WTC11 (cell line): ENCODE results near the gene C2orf76. TPM values are rescaled to one million over a fixed set of nuclear protein-coding genes. Genes with fewer than 3 reads are reported as not detected.

Experiments used
- ATAC-seq: fragments of 200-7000 bp; cut with Tn5 transposase; 2 replicates; pipeline ENCODE4 v1.10.0; 2021; ENCODE audit warnings: mild to moderate bottlenecking, moderate library complexity
- CTCF ChIA-PET: fragments of 300-600 bp; sonication (Branson Sonifier 250); formaldehyde crosslinking; loops from one replicate; lab custom pipeline; 2021; ENCODE audit warnings: antibody characterized with exemption; lab: Charles Lee
- POLR2A ChIA-PET: fragments of 350-600 bp; sonication (Branson Sonifier 250); formaldehyde crosslinking; loops from one replicate; lab custom pipeline; 2021; ENCODE audit warnings: antibody characterized with exemption; lab: Charles Lee
- DNase-seq: peaks from one replicate; pipeline ENCODE4 v3.0.0; 2021; ENCODE audit warnings: low spot score
- H3K27ac Mint-ChIP-seq: 2 replicates; pipeline ENCODE4 v1.8.0; 2021; ENCODE audit warnings: mixed read lengths
- H3K27me3 Mint-ChIP-seq: 2 replicates; pipeline ENCODE4 v1.8.0; 2021; ENCODE audit warnings: low read depth, mild to moderate bottlenecking, moderate library complexity, mixed read lengths
- H3K36me3 Mint-ChIP-seq: 2 replicates; pipeline ENCODE4 v1.8.0; 2021; ENCODE audit warnings: mixed read lengths
- H3K4me1 Mint-ChIP-seq: 2 replicates; pipeline ENCODE4 v1.8.0; 2022; ENCODE audit warnings: mixed read lengths
- H3K4me3 Mint-ChIP-seq: 2 replicates; pipeline ENCODE4 v1.8.0; 2021; ENCODE audit warnings: mild to moderate bottlenecking, moderate library complexity, mixed read lengths
- H3K9me3 Mint-ChIP-seq: 2 replicates; pipeline ENCODE4 v1.8.0; 2021; ENCODE audit warnings: mixed read lengths
- ATF1 ChIP-seq: sonication (generic); formaldehyde crosslinking; IDR thresholded peaks from 2 replicates; pipeline ENCODE4 v1.8.1; 2023; ENCODE audit warnings: mild to moderate bottlenecking, moderate library complexity, missing genetic modification reagents
- CBFB ChIP-seq: sonication (generic); formaldehyde crosslinking; IDR thresholded peaks from 2 replicates; pipeline ENCODE4 v1.8.1; 2022; ENCODE audit warnings: mild to moderate bottlenecking, low read depth, missing genetic modification reagents
- GRHL2 ChIP-seq: fragments of 250-450 bp; sonication (Bioruptor Pico); IDR thresholded peaks from 2 replicates; pipeline ENCODE4 v1.8.0; 2022; ENCODE audit warnings: mild to moderate bottlenecking, moderate library complexity; ENCODE audit not compliant: insufficient replicate concordance, severe bottlenecking
- NFATC4 ChIP-seq: fragments of 250-450 bp; sonication (Bioruptor Pico); IDR thresholded peaks from 2 replicates; pipeline ENCODE4 v1.9.0; 2021; ENCODE audit warnings: mild to moderate bottlenecking
- NFE2L1 ChIP-seq: sonication (generic); formaldehyde crosslinking; IDR thresholded peaks from 2 replicates; pipeline ENCODE4 v1.8.1; 2023; ENCODE audit warnings: missing genetic modification reagents
- NR3C1 ChIP-seq: sonication (generic); formaldehyde crosslinking; conservative IDR thresholded peaks from 2 replicates; pipeline ENCODE4 v1.8.1; 2023; ENCODE audit warnings: low read depth, mild to moderate bottlenecking, missing genetic modification reagents
- PRRX2 ChIP-seq: fragments of 250-450 bp; sonication (Bioruptor Pico); IDR thresholded peaks from 2 replicates; pipeline ENCODE4 v1.8.0; 2021; ENCODE audit warnings: mild to moderate bottlenecking
- SP1 ChIP-seq: sonication (generic); formaldehyde crosslinking; conservative IDR thresholded peaks from 2 replicates; pipeline ENCODE4 v1.8.1; 2022; ENCODE audit warnings: missing genetic modification reagents
- TCF7 ChIP-seq: sonication (generic); formaldehyde crosslinking; IDR thresholded peaks from 2 replicates; pipeline ENCODE4 v1.8.0; 2022; ENCODE audit warnings: mild to moderate bottlenecking, low read depth, missing genetic modification reagents, moderate library complexity
- TEAD1 ChIP-seq: sonication (generic); formaldehyde crosslinking; IDR thresholded peaks from 2 replicates; pipeline ENCODE4 v1.8.0; 2022; ENCODE audit warnings: mild to moderate bottlenecking, missing genetic modification reagents
- TEAD4 ChIP-seq: sonication (generic); formaldehyde crosslinking; IDR thresholded peaks from 2 replicates; pipeline ENCODE4 v1.8.0; 2022; ENCODE audit warnings: mild to moderate bottlenecking, missing genetic modification reagents
- ZBTB21 ChIP-seq: sonication (generic); formaldehyde crosslinking; IDR thresholded peaks from 2 replicates; pipeline ENCODE4 v1.8.1; 2023; ENCODE audit warnings: mild to moderate bottlenecking, missing genetic modification reagents, borderline replicate concordance
- ZNF317 ChIP-seq: sonication (generic); formaldehyde crosslinking; IDR thresholded peaks from 2 replicates; pipeline ENCODE4 v1.8.1; 2023; ENCODE audit warnings: low read depth, mild to moderate bottlenecking, moderate library complexity, missing genetic modification reagents, borderline replicate concordance
- ZNF396 ChIP-seq: fragments of 250-450 bp; sonication (Bioruptor Pico); IDR thresholded peaks from 2 replicates; pipeline ENCODE4 v1.8.0; 2021; ENCODE audit warnings: mild to moderate bottlenecking, moderate library complexity, borderline replicate concordance
- ZNF416 ChIP-seq: fragments of 250-450 bp; sonication (Bioruptor Pico); IDR thresholded peaks from 2 replicates; pipeline ENCODE4 v1.9.0; 2021; ENCODE audit warnings: mild to moderate bottlenecking, inconsistent platforms
- total RNA-seq: library from RNA; stranded (reverse); gene quantifications from 3 replicates; pipeline ENCODE4 v1.2.3, GENCODE V29; 2021
- TF ChIP-seq, protein P1 (sequence below): sonication (generic); formaldehyde crosslinking; IDR thresholded peaks from 2 replicates; pipeline ENCODE4 v1.8.0; 2023; ENCODE audit warnings: missing genetic modification reagents
- TF ChIP-seq, protein P2 (sequence below): sonication (generic); formaldehyde crosslinking; IDR thresholded peaks from 2 replicates; pipeline ENCODE4 v1.8.1; 2023; ENCODE audit warnings: mild to moderate bottlenecking, missing genetic modification reagents
- TF ChIP-seq, protein P3 (sequence below): sonication (generic); formaldehyde crosslinking; IDR thresholded peaks from 2 replicates; pipeline ENCODE4 v1.8.0; 2022; ENCODE audit warnings: mild to moderate bottlenecking, missing genetic modification reagents
- TF ChIP-seq, protein P4 (sequence below): fragments of 250-450 bp; sonication (Bioruptor Pico); conservative IDR thresholded peaks from 2 replicates; pipeline ENCODE4 v1.9.0; 2021; ENCODE audit warnings: mild to moderate bottlenecking
- TF ChIP-seq, protein P5 (sequence below): fragments of 200-600 bp; IDR thresholded peaks from 2 replicates; pipeline ENCODE4 v1.8.0; 2022; ENCODE audit warnings: antibody characterized with exemption
- TF ChIP-seq, protein P6 (sequence below): sonication (generic); formaldehyde crosslinking; IDR thresholded peaks from 2 replicates; pipeline ENCODE4 v1.8.1; 2022; ENCODE audit warnings: missing genetic modification reagents, borderline replicate concordance
- TF ChIP-seq, protein P7 (sequence below): sonication (generic); formaldehyde crosslinking; IDR thresholded peaks from 2 replicates; pipeline ENCODE4 v1.8.1; 2023; ENCODE audit warnings: mild to moderate bottlenecking, missing genetic modification reagents, moderate library complexity

C2orf76 gene
- total RNA-seq, 1 experiment from 2014 or later: 4.4 TPM

DNA sequence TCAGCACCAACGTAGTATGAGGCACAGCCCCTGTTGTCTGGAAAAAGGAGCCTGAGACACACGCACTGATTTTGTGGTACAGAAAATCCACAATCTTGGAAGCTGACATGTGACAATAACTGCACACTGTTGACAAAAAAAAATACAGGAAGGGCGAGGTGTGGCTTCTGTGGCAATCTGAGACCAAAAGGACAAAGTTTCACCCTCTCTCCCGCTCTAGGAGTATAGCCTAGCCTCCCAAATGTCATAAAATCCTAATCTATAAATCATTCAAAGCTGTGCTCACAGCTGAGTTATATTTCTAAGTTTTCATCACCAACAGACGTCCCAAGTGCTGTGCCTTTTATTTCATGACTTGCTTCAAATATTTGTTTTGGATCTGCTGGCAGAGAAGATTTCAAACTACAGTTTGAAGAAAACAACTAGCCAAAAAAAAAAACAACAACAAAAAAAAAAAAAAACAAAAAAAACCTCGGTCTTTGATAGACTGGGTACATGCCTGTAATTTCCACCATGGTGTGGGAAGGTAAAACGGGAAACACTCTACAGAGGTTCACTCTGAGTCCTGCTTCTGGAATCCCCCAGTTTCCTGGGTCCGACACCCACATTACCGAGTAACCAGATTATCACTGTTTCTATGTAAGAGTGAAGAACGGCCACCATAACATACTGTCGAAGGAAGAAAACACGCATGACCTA, 61.0 kb downstream of the C2orf76 start (continued):
- TF ChIP-seq, protein P1, sequence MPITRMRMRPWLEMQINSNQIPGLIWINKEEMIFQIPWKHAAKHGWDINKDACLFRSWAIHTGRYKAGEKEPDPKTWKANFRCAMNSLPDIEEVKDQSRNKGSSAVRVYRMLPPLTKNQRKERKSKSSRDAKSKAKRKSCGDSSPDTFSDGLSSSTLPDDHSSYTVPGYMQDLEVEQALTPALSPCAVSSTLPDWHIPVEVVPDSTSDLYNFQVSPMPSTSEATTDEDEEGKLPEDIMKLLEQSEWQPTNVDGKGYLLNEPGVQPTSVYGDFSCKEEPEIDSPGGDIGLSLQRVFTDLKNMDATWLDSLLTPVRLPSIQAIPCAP (CRISPR knock-in tag): no peak
- TF ChIP-seq, protein P2, sequence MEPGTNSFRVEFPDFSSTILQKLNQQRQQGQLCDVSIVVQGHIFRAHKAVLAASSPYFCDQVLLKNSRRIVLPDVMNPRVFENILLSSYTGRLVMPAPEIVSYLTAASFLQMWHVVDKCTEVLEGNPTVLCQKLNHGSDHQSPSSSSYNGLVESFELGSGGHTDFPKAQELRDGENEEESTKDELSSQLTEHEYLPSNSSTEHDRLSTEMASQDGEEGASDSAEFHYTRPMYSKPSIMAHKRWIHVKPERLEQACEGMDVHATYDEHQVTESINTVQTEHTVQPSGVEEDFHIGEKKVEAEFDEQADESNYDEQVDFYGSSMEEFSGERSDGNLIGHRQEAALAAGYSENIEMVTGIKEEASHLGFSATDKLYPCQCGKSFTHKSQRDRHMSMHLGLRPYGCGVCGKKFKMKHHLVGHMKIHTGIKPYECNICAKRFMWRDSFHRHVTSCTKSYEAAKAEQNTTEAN (CRISPR knock-in tag): no peak
- no peak for TF ChIP-seq ATF1 (CRISPR knock-in tag)
- TF ChIP-seq TEAD4 (CRISPR knock-in tag): no peak

DNA sequence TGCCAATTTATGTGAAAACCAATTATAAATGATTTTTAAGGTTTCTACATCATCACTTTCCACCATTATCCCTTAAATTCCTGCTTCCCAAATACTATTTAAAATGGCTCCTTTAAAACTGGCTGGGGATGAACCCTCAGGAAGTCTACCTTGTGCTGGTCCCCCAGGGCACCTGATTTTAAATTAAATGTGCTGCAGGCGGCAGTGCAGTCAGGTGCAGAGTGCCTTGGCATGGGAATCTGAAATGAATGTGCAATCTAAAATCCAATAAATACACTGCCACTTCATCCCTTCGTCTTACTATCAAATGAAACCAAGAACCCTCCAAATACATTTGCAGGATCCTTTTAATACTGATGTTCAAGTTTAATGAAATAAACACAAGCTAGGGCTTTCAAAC, 61.8 kb downstream of the C2orf76 start:
- no peaks in the 10 kb centered on the region for H3K36me3 Mint-ChIP-seq
- peaks cover 52% of the 10 kb centered on the region for H3K4me1 Mint-ChIP-seq
- ChIA-PET POLR2A (no interaction called here), CTCF (interaction anchor here (1.4 to 2.7 kb wide), 3 partner anchors 13 to 276 kb away, joined by 4 to 12 read pairs (median 5); no protein-coding TSS in a partner anchor)
- H3K27ac Mint-ChIP-seq: no peak overlapping the region
- TF ChIP-seq CBFB (CRISPR knock-in tag) (no peak), GRHL2 (CRISPR knock-in tag) (no peak), ZNF317 (CRISPR knock-in tag) (no peak), NFATC4 (CRISPR knock-in tag) (no peak)
- H3K9me3 Mint-ChIP-seq: no peaks in the 10 kb centered on the region
- DNase-seq: no peak
- no peak for ATAC-seq
- no peak overlapping the region for H3K4me3 Mint-ChIP-seq
- H3K27me3 Mint-ChIP-seq: no peaks in the 10 kb centered on the region

DNA sequence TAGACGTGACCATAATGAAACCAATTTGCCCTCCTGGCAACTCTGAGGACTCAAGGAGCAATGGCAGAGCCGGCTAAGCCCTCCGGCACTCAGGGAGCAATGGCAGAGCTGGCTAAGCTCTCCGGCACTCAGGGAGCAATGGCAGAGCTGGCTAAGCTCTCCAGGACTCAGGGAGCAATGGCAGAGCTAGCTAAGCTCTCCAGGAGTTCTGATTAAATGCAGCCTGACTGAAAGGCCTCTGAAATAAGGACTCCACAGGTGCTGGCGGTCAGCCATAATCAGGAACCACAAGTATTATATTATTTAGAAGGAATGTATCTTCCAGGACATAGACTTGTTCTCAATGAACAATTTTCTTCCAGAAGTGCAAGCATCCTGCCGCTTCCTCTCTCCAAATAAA, 65.2 kb downstream of the C2orf76 start:
- Mint-ChIP-seq H3K27me3 (no peaks in the 10 kb centered on the region), H3K36me3 (no peaks in the 10 kb centered on the region), H3K27ac (no peak overlapping the region), H3K9me3 (no peaks in the 10 kb centered on the region), H3K4me3 (no peak overlapping the region), H3K4me1 (peaks cover 39% of the 10 kb centered on the region)
- peak; percentile 51; the same call in 1 of the 2 replicates for ATAC-seq
- no peak for DNase-seq
- ChIA-PET POLR2A (interaction anchor here (0.7 kb wide), 1 partner anchor 294 kb away, joined by 6 read pairs; no protein-coding TSS in a partner anchor), CTCF (interaction anchor here (0.6 to 4.1 kb wide), 8 partner anchors 11 to 420 kb away, joined by 3 to 21 read pairs (median 4); no protein-coding TSS in a partner anchor)
- TF ChIP-seq TEAD1 (CRISPR knock-in tag): no peak
- no peak for TF ChIP-seq NR3C1
- no peak for TF ChIP-seq NFE2L1 (CRISPR knock-in tag)
- TF ChIP-seq, protein P3, sequence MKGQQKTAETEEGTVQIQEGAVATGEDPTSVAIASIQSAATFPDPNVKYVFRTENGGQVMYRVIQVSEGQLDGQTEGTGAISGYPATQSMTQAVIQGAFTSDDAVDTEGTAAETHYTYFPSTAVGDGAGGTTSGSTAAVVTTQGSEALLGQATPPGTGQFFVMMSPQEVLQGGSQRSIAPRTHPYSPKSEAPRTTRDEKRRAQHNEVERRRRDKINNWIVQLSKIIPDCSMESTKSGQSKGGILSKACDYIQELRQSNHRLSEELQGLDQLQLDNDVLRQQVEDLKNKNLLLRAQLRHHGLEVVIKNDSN (CRISPR knock-in tag): no peak
- no peak for TF ChIP-seq SP1 (CRISPR knock-in tag)
- TF ChIP-seq ATF1 (CRISPR knock-in tag): no peak
- no peak for TF ChIP-seq PRRX2 (CRISPR knock-in tag)
- no peak for TF ChIP-seq ZNF396 (CRISPR knock-in tag)
- TF ChIP-seq, protein P4, sequence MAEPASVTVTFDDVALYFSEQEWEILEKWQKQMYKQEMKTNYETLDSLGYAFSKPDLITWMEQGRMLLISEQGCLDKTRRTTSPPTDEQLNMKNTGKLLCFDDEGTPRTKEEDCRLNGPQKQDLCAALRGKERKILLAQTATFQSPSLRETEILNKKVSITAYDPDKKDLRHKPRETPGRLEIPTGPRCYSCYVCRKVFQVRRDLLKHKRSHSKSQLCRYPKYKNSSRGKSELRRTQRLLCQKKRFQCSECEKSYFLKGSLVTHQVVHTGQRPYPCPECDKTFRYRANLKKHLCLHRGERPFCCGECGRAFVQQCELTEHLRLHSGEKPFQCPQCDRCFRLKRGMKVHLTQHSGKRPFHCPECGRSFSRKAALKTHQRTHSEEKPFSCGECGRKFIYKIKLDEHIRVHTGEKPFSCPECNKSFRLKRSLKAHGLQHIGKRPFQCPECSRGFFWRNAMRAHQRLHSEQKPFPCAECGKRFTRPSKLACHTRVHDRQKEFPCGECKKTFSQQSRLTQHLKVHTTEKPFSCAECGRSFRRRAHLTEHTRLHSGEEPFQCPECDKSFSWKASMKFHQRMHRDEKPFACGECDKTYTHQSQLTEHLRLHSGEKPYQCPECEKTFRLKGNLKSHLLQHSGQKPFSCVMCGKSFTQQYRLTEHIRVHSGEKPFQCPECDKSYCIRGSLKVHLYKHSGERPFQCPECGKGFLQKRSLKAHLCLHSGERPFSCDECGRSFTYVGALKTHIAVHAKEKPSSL: no peak
- TF ChIP-seq, protein P5, sequence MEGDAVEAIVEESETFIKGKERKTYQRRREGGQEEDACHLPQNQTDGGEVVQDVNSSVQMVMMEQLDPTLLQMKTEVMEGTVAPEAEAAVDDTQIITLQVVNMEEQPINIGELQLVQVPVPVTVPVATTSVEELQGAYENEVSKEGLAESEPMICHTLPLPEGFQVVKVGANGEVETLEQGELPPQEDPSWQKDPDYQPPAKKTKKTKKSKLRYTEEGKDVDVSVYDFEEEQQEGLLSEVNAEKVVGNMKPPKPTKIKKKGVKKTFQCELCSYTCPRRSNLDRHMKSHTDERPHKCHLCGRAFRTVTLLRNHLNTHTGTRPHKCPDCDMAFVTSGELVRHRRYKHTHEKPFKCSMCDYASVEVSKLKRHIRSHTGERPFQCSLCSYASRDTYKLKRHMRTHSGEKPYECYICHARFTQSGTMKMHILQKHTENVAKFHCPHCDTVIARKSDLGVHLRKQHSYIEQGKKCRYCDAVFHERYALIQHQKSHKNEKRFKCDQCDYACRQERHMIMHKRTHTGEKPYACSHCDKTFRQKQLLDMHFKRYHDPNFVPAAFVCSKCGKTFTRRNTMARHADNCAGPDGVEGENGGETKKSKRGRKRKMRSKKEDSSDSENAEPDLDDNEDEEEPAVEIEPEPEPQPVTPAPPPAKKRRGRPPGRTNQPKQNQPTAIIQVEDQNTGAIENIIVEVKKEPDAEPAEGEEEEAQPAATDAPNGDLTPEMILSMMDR: no peak
- no peak for TF ChIP-seq TCF7 (CRISPR knock-in tag)
- TF ChIP-seq, protein P6, sequence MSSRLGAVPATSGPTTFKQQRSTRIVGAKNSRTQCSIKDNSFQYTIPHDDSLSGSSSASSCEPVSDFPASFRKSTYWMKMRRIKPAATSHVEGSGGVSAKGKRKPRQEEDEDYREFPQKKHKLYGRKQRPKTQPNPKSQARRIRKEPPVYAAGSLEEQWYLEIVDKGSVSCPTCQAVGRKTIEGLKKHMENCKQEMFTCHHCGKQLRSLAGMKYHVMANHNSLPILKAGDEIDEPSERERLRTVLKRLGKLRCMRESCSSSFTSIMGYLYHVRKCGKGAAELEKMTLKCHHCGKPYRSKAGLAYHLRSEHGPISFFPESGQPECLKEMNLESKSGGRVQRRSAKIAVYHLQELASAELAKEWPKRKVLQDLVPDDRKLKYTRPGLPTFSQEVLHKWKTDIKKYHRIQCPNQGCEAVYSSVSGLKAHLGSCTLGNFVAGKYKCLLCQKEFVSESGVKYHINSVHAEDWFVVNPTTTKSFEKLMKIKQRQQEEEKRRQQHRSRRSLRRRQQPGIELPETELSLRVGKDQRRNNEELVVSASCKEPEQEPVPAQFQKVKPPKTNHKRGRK (CRISPR knock-in tag): no peak
- no peak for TF ChIP-seq TEAD4 (CRISPR knock-in tag)
- no peak for TF ChIP-seq ZNF416 (CRISPR knock-in tag)
- TF ChIP-seq, protein P7, sequence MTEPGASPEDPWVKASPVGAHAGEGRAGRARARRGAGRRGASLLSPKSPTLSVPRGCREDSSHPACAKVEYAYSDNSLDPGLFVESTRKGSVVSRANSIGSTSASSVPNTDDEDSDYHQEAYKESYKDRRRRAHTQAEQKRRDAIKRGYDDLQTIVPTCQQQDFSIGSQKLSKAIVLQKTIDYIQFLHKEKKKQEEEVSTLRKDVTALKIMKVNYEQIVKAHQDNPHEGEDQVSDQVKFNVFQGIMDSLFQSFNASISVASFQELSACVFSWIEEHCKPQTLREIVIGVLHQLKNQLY (CRISPR knock-in tag): no peak
- TF ChIP-seq ZBTB21: no peak
